ENCODE measurements around the gene NUDT21.

DNA sequence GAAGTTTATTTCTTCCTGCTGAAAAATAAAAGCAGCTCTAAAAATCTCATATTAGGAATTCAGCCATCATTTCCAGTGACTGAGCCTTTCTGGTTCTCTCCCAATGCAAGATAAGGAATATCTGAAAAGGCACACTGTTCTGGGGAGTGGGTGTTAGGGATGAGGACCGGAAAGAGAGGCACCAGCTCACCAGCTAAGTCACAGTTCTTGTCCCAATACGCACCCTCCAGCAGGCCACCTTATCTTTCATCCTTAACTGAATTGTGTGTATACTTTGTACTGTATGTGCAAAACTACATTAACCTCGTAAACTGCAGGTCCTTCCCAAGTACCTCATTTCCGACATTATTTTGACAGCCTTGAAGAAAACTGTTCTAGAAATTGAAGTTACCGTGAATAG is 36.8 kb downstream of the NUDT21 start:
- no peak for TF ChIP-seq POLR2A (IDR thresholded peaks at IDR 0.05)
- no peak for TF ChIP-seq CTCF (IDR thresholded peaks at IDR 0.05)
